GM21447 (cell line): Measurements from ENCODE around the gene SET.

Source experiments
- ATAC-seq: cut with Tn5 transposase; IDR thresholded peaks from one replicate; pipeline ENCODE4 v1.9.1; 2021; ENCODE audit not compliant: unreplicated experiment

The SET gene

DNA sequence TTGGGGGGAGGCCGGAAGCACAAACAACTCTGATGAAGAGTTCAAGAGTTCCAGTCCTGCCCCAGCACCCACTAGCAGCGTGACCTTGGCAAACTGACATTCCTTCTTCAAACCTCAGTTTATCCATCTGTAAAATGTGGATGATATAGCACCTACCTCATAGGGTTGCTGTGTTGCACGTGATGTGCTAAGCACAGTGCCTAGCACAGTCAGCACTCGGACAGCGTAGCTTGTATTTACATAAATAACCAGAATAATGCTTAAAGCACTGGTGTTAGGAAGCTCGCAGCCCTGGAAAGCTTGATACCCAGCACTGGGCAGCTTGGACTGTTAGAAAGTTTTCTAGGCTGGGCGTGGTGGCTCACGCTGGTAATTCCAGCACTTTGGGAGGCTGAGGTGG is 18.4 kb downstream of the SET start:
- no peak for ATAC-seq

DNA sequence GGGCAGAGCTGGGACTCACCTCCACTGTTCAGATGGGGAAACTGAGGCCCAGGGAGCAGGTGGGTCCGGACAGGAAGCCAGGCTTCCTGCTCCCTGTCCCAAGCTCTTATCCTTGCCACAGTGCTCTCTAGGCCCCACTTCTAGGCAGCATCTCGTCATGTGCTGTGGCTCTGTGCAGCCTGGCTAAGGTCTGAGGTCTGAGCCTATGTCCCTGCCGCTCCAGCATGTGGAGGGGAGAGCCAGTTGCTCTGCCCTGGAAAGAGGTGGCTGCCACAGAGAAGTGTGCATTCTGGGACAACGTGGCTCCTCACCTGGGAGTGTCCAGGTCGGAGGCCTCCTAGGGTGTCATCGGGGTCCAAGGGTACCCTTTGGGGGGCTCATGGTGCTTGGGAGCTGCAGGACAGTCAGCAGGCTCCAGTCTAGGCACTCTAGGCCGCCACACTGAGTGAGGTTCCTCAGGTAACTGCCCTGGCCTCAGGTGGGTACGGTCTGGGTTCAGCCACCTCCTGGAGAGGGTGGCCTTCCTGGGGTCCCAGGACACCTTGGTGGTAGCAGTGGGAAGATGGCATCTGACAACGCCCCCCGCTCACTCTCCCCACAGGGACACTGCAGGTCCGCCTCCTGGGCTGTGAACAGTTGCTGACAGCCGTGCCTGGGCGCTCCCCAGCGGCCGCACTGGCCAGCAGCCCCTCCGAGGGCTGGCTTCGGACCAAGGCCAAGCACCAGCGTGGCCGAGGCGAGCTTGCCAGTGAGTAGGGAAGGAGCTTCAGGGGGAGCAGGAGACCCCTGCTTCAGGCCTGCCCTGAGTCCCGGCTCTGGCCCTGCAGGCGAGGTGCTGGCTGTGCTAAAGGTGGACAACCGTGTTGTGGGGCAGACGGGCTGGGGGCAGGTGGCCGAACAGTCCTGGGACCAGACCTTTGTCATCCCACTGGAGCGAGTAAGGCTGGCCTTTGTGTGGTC is 23.7 kb downstream of the SET start:
- ATAC-seq = no peak

DNA sequence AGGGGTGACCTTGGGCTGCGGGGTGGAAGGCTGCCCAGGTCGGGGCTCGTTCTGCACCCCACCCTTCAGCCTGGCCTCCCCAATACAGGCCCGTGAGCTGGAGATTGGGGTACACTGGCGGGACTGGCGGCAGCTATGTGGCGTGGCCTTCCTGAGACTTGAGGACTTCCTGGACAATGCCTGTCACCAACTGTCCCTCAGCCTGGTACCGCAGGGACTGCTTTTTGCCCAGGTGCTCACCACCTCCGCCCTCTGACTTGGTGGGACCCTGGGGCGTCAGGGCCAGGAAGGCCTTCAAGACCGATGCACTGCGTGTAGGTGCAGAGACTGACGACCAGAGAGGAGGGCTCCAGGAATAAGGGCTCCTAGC is 24.4 kb downstream of the SET start:
- ATAC-seq = no peak

DNA sequence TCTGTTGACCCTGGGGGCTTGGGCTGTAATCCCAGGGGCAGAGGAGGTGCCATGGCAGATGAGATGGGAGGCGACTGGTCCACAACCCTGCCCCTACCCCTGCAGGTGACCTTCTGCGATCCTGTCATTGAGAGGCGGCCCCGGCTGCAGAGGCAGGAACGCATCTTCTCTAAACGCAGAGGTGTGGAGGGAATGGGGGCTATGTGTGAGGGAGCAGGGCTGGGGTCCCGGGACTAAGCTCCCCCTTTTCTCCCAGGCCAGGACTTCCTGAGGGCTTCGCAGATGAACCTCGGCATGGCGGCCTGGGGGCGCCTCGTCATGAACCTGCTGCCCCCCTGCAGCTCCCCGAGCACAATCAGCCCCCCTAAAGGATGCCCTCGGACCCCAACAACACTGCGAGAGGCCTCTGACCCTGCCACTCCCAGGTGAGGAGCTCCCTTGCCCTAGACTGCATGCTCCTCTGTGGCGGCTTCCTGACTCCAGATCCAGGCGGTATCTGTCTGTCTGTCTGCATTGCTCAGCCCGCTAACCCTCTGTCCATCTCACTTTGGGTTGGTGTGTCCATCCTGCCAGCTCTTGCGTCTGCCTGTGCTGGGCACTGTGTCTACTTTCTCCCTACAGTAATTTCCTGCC is 25.0 kb downstream of the SET start:
- ATAC-seq = no peak

DNA sequence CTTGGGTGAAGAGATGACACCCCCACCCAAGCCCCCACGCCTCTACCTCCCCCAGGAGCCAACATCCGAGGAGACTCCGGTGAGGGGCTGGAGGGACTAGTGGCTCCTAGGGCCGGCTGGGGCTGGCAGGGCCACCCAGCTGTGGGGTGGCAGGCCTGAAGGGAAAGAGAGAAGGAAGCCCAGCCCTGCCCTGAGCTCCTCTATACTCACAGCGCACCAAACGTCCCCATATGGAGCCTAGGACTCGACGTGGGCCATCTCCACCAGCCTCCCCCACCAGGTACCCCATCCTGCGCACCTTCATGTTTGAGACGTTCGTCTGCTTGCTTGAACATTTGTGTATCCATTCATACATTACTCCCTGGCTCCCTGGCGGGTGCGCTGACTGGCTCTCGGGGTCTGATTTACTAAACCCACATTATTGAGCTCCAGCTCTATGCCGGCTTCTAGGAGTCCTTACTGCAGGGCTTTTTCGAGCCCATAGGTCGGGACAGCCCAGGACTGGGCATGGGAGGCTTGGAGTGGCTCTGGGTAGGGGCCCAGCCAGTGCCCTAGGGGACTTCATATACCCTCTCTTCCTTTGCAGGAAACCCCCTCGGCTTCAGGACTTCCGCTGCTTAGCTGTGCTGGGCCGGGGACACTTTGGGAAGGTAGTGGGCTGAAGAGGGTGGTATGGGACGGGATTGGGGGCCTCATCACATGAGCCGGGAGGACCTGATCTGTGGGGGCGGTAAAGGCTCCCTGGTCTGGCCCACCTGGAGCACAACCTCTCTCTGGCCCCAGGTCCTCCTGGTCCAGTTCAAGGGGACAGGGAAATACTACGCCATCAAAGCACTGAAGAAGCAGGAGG is 25.8 kb downstream of the SET start:
- ATAC-seq = no peak

DNA sequence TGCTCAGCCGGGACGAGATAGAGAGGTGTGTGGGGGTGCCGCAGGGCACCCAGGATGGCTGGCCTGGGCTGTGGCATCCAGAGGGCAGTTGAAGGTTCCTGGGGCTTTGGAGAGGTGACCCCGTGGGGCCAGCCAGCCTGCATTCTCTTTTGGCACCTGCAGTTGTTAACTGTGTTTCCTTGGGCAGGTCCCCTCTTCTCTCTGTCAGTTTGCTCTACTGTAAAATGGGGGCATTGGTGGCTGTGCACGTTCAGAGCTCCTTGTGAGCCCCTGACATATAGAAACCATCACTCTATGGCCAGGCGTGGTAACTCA is 26.4 kb downstream of the SET start:
- no peak for ATAC-seq

DNA sequence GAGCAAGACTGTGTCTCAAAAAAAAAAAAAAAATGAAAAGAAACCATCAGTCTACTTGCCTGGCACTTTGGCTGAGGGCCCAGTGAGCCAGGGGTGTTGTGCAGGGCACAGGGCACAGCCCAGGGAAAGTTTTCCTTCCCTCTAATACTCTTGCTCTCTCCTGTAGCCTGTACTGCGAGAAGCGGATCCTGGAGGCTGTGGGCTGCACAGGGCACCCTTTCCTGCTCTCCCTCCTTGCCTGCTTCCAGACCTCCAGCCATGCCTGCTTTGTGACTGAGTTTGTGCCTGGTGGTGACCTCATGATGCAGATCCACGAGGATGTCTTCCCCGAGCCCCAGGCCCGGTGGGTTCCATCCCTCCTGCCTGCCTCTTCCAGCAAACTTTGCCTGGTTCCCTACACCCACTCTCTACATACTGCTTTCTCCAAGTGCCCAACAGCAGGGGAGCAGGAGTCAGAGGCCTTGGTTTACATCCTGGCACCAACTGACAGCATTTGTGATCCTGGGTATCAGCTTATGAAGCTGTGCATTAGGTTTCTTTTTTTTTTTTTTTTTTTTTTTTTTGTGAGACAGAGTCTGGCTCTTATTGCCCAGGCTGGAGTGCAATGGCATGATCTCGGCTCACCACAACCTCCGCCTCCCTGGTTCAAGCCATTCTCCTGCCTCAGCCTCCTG is 27.7 kb downstream of the SET start:
- ATAC-seq = no peak

DNA sequence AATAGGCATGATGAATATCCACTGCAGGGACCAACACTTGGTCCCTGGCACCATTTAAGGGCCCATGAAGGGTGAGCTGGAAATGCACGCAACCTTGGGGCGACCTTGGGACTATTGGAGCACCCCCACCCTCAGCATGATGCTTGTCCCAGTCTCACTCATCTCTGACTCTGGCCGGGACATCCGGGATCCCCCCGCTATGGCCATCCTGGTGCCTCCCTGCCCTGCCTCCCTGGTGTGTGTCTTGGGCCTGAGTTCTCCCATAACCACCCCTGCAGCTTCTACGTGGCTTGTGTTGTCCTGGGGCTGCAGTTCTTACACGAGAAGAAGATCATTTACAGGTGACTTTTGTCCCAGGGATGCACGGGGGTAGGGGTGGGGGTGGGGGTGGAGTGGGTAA is 29.0 kb downstream of the SET start:
- ATAC-seq = no peak

DNA sequence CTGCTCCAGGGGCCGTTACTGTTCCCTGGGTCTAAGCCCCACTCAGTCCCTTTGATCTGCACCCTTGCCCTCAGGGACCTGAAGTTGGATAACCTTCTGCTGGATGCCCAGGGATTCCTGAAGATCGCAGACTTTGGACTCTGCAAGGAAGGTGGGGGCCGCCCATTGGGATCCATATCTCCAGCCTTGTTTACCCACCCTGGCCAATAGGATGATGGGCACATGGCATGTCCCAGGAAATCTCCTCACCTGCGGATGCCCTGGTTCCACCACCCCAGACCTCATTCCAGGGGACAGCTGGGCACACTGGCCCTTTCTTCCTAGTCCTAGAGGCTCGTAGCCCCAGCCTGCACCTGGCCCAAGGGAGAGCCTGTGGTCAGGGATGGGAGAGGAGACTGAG is 29.5 kb downstream of the SET start:
- ATAC-seq = no peak

DNA sequence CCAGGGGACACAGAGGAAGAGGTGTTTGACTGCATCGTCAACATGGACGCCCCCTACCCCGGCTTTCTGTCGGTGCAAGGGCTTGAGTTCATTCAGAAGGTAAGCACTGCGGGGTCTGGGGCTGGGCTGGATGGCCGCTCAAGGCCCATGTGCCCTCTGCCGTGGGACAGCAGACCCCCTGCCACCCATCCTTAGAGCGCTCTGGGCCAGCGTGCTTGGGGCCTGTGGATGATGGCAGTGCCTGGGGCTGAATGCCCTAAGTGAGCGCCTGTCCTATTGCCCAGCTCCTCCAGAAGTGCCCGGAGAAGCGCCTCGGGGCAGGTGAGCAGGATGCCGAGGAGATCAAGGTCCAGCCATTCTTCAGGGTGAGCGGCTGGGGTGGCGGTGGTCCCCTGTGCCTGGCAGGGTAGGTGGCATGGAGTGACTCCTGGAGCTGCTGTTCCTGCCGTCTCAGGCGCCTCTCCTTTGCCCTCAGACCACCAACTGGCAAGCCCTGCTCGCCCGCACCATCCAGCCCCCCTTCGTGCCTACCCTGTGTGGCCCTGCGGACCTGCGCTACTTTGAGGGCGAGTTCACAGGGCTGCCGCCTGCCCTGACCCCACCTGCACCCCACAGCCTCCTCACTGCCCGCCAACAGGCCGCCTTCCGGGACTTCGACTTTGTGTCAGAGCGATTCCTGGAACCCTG is 31.0 kb downstream of the SET start:
- no peak for ATAC-seq

DNA sequence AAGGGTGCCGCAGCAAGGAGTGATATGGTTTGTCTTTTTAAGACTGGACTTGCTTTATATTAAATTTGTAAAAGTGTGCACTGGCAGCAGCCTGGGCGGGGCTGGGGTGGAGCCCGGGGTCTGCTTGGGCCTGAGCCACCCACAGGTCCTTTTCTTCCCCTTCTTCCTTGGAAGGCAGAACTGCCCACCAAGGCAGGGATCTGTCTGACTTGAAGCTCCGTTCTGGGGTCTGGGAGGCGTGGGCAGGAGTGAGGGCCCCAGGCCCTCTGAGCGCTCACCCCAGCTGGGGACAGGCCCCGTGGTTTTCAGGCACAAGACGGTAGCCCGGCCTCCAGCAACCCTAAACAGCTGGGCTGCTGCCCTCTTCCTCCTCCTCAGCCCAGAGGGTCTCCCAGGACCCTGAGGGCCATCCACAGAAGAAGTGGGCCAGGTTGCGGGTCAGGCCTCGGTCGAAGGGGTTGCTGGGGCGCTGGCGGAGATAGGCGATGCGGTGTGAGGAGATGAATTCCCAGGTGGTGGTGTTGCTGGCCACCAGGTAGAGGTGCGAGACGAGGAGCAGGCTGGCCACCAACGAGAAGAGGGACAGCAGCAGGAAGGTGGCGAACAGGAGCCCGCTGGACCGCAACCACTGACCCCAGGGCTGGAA is 31.9 kb downstream of the SET start:
- ATAC-seq = no peak

DNA sequence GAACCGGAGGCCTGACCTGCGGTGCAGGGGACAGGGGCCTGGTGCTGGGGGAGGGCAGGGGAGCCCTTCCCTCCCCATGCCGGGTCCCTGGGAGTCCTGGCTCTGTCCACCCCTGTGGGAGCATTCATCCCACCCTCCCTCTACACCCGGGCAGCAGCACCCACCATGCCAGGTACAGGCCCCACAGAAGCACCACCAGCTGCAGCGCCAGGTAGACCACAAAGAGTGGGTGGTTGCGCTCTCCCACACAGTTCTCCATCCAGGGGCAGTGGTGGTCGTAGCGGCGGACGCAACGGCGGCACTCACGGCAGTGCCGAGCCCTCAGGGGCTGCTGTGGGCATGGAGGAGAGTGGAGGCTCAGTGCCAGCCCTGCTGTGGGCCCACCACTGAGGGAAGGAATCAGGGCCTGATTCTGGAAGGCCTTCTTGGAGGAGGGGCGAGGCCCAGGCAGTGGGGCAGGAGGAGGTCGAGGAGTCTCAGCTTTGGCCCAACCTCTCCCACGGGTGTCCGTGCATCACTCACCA is 32.5 kb downstream of the SET start:
- ATAC-seq = no peak

DNA sequence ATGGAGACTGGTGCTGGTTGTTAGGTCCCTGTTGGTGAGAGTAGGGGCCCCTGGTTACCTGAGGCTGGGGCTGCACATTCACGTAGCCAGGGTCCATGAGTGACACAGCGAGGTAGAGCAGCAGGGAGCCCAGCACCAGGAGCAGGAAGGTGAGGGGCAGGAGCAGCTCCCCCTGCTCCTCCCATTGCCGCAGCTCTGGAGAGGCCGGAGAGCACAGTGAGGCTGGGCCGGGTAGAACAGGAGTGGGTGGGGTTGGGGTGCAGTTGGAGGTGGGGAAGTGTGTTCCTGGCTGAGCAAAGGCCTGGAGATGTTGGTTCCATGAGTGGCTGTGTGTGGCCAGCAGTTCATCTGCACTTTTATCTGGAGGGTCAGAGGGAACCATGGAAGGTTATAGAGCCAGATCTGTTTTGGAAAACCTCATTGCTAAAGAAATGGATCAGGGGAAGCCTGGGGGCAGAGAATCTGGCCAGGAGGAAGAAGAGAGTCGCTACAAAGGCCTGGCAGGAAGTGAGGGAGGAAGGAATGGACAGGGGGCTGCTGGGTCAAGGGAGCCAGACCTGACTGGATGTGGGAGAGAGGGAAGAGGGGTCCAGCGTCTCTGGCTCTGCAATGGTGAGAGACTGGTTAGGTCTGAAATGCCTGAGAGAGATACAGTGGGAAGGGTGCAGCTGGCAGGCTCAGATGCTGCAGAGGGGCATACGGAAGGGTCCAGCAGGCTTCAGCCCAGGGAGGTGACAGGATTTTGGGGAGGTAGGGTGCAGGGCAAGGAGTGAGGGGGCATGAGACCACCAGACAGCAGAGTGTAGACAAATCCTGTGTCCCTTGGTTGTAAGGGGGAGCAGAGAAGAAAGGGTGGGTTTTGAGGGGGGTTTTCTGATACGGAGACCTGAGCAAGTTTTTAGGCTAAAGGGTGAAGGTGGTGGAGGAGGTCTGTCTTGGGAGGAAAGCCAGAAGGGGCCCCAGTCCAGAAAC is 33.6 kb downstream of the SET start:
- ATAC-seq = no peak

DNA sequence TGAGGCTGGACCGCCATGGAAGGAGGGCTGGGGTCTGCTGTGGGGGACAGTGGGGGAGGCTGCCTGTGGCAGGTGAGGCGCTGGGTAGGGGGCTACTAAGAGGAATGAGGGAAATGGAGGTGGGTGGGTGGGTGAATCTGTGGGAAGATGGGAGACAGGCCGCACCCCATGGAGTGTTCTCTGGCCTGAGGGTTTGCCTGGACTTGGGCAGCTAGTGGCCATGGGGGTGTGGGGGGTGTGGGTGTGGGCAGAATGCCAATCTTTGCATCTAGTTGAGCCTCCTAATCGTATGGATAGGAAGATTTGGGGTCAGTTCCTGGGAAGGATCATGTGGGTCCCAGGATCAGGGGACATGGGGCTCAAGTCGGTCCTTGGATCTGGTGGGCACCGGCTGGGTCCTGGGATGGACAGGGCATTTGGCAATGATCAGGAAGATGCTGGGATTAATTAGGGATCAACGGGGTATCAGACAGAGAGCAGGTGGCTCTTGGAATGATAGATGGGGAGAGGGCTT is 34.4 kb downstream of the SET start:
- no peak for ATAC-seq

DNA sequence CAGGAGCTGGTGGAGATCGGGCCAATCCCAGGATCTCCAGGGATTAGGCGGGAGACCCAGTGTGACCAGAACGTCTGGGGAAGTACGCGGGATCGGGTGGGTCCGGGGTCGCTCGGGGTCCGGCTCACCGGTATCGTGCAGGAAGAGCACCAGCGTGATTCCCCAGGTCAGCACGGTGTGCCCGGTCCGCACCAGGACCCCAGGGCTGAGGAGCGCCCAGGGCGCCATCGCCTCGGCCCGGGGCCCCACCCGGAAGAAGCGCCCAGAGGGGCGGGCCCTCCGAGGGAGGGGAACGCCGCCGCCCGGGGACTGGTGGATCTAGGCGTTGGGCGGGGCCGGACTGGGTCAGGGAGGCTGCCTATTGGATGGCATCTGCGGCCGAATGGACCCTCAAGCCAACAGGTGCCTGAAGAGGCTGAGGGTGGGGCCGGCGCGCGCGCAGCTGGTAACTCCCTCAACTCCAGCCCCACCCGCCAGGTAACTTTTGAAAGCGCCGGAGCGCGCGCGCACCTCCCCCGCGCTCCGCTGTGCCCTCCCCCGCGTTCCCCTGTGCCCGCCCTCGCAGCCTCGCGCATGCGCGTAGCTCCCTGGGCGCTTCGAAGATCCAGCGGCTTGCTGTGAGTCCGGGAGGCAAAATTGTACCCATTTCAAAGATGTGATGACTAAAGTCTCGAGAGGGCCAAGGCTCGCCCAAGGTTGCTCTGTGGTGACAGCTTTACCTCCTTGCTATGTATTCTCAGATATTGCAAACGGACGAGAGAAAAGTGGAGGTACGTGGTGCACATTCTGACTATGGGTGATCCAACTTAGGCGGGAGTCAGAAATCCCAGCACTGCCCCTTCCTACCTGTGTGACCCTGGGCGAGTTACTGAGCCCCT is 35.1 kb downstream of the SET start, which contains the start of gene ZDHHC12:
ZDHHC12 (minus strand) TSS at position 262 of the 878 bp plus-strand sequence; CDS start at position 228, 34 bp downstream.
- ATAC-seq = peak; percentile 89

DNA sequence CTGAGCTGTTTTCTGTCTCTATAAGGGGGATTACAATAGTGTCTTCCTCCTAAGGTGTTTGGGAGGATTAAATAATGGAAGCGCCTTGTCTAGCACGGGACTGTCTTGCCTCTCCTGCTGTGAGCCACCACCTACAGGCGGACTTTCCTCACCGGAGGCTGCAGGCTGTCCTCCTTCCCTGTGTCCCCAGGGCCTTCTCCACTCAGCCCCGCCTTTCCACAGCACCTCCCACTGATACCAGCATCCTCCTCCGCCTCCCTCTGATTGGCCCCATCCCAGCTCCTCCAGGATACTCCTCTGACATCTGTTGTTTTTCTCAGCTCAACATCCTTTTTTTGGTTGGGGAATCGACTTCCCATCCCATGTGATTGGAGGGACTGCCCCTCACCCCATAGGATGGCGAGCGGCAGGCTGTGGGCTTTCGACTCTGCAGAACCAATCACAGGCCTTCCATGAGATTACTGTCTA is 35.8 kb downstream of the SET start:
- ATAC-seq = peak; percentile 23

DNA sequence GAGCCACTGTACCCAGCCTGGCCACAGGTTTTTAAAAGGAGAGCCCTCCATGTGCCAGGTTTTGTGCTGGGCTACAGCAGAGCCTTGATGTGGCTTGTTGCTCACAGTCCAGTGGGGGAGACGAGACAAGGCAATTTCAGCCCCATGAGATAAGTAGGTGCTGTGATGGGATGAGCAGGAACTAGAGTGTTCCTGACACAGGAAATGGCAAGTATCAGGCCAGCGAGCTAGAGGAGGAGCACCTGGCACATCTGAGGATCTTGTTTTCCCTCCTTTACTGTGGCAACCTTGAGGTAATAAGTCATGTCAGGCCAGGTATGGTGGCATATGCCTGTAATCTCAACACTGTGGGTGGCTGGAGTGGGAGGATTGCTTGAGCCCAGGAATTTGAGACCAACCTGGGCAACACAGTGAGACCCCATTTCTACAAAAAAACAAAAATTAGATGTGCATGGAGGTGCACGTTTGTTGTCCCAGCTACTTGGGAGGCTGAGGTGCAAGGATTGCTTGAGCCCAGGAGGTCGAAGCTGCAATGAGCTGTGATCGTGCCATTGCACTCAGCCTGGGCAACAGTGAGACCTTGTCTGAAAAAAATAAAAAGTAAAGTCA is 38.7 kb downstream of the SET start:
- no peak for ATAC-seq
